HG03159 (cell line): ENCODE measurements around the gene SCYGR4.
"Not testable (repeated sequence)": the region's sequence is repeated elsewhere in the genome, so short reads cannot be mapped to it uniquely, and the experiment has no call there.

Experiments used
- ATAC-seq: cut with Tn5 transposase; IDR thresholded peaks from one replicate; pipeline ENCODE4 v1.9.1; 2021; ENCODE audit warnings: mild to moderate bottlenecking, moderate library complexity; ENCODE audit not compliant: unreplicated experiment

The SCYGR4 gene

DNA sequence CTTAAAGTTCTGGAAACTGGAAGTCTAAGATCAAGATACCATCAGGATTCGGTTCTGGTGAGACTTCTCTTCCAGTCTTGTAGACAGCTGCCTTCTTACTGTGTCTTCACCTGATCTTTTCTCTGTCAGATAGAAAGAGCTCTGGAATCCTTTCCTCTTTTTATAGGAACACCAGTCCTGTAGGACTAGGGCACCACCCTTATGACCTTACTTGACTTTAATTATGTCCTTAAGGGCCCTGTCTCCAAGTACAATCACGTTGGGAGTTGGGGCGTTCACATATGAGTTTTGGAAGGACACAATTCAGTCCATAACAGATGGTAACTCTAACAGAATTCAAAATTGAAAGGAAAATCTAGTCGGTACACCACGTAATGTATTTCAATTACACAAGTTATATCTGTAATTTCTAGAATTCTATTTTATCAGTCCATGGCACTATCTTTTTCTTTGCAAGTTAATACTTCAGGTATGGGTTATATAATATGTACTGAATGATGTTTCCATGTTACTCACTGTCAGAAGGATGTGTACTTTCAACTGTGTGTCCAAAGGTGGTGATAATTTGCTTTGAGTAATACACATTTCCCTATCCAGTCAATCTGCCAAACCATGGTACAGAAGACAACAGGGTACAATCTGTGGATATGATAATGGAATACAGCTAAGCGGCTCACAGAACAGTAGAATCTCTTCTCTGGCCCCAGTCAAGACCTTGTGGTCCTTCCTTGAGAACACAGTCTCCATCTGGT, 48.1 kb downstream of the SCYGR4 start:
- ATAC-seq, result no peak

DNA sequence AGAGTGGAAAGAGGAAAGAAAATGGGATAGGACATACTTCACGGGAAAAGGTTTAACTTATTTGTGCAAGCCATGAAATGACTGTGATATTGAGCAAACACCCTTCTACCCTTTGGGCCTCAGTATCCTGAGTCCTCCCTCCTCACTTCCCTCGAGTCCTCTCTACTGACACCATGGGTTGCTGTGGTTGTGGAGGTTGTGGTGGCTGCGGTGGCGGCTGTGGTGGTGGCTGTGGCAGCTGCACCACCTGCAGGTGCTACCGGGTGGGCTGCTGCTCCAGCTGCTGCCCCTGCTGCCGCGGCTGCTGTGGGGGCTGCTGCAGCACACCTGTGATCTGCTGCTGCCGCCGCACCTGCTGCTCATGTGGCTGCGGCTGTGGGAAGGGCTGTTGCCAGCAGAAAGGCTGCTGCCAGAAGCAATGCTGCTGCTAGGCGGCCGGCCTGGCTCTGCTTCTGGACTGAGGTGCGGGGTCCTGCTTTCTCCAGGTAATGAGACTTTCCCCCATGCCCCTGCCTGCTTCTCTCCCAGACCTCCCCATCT, 49.4 kb downstream of the SCYGR4 start, which contains the start of gene SCYGR5:
TSS of gene SCYGR5 (plus strand) at position 174 of the 540 bp plus-strand sequence. CDS start at position 174, 0 bp downstream.
- not testable (repeated sequence) for ATAC-seq
